GM18505 (cell line): ENCODE measurements around the gene ATP5F1E.
A peak's percentile ranks its signal among the peaks of the same experiment; 100 is the strongest.

Experiments used
- ATAC-seq: cut with Tn5 transposase; IDR thresholded peaks from one replicate; pipeline ENCODE4 v1.9.1; 2021; ENCODE audit not compliant: unreplicated experiment
- POLR2A ChIP-seq: IDR thresholded peaks from 4 replicates; pipeline ENCODE4 v1.6.1; 2011; ENCODE audit warnings: borderline replicate concordance; ENCODE audit not compliant: insufficient read depth, insufficient read length; ENCODE audit errors: extremely low read depth

ATP5F1E gene

GRCh38 chr20:59000326-59000725 is 31.8 kb downstream of the ATP5F1E start:
- TF ChIP-seq POLR2A = no peak
- no peak for ATAC-seq

GRCh38 chr20:58998656-58999055 is 33.5 kb downstream of the ATP5F1E start:
- no peak for TF ChIP-seq POLR2A
- ATAC-seq = no peak

- ATAC-seq = no peak
- TF ChIP-seq POLR2A = peak; percentile 22
Observed at GRCh38 chr20:58997141-58997770, 34.9 kb downstream of the ATP5F1E start.

DNA sequence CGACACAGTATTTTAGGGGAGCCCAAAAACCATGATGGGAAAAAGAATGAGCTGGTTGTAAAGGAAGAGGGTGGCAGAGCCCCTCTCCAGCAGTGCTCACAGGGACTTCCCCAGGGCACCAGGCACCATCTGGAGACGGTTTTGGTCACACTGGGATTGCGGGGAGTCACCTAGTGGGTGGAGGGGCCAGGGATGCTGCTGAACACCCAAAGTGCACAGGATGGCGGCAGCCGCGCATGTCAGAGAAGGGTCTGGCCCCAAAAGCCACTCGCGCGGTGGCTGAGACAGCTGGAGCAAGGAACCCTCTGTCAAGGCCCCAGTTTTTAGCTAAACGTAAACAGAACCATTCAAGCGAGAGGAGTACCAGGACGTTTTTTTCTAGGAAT is 35.9 kb downstream of the ATP5F1E start:
- ATAC-seq = no peak
- TF ChIP-seq POLR2A = no peak

DNA sequence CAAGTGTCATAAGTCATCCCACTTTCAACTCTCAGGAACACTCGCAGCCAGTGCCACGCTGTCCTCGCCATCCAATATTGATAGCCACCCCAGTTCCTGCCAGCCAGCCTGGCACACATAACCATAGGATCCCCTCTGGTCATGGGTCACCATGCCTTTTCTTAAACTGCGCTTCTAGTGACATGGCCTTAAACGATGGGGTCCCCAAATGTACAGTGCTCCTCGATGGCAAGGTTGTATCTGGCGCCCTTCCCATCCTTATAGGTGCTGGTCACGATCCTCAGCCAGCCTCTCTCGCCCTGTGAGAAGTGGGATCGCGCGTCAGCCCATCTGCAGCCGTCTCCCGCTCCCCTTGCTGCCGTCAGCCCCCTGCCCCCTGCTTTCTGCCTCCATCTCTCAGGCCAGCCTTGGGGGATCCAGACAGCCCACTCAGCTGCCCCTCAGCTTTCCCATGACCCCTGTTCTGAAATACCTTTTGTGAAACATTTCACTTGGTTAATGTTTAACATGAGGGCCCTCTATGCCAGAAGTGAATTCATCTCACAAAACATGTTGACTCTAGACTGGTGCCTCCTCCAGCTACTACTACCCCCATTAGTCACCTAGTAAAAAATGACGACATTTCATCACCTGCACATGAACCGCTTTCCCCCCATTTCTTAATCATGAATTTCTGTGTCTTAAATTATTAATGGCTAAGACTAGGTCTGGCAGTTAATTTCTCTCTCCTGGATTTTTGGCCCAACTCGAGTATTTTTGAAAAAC is 36.5 kb downstream of the ATP5F1E start:
- ATAC-seq = no peak

GRCh38 chr20:58994390-58995159 is 37.6 kb downstream of the ATP5F1E start:
- no peak for TF ChIP-seq POLR2A
- no peak for ATAC-seq

More for the DNA sequence above, 36.5 kb downstream of the ATP5F1E start:
- peak; percentile 49 for TF ChIP-seq POLR2A

GRCh38 chr20:58993332-58994248 is 38.5 kb downstream of the ATP5F1E start:
- TF ChIP-seq POLR2A = no peak
- no peak for ATAC-seq

DNA sequence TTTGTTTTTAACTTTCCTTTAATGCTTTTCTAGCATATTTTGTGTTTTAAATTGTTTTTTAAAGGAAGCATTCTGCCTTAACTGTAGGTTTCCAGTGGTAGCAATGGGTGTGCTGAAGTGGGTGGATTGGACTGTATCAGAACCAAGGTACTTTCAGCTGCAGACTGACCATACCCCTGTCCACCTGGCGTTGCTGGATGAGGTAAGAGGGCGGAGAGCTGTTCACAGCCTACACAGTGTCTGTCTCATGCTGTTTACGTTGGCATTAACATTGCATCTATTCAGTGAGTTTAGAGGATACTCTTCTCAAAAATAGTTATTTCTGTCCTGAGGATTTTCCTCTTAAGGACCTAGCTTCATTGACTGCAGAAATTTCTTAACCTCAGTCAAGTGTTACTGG is 39.2 kb downstream of the ATP5F1E start:
- no peak for TF ChIP-seq POLR2A
- no peak for ATAC-seq

DNA sequence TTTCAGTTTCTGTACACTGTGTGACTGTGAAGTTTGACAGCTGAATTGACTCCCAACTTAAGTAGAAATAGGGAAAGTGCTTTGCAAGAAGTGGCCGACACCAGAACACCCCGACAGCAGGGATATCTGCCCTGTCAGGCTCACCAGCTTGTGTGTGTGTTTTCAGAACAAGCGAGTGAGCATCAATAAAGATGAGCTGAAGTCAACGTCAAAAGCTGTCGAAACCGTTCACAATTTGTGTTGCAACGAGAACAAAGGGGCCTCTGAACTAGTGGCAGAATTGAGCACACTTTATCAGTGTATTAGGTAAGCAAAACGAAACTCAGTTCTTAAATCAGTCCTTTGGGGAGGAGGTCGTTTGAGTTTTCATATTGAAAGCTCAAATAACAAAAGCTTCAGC is 40.4 kb downstream of the ATP5F1E start:
- ATAC-seq = no peak
- no peak for TF ChIP-seq POLR2A

DNA sequence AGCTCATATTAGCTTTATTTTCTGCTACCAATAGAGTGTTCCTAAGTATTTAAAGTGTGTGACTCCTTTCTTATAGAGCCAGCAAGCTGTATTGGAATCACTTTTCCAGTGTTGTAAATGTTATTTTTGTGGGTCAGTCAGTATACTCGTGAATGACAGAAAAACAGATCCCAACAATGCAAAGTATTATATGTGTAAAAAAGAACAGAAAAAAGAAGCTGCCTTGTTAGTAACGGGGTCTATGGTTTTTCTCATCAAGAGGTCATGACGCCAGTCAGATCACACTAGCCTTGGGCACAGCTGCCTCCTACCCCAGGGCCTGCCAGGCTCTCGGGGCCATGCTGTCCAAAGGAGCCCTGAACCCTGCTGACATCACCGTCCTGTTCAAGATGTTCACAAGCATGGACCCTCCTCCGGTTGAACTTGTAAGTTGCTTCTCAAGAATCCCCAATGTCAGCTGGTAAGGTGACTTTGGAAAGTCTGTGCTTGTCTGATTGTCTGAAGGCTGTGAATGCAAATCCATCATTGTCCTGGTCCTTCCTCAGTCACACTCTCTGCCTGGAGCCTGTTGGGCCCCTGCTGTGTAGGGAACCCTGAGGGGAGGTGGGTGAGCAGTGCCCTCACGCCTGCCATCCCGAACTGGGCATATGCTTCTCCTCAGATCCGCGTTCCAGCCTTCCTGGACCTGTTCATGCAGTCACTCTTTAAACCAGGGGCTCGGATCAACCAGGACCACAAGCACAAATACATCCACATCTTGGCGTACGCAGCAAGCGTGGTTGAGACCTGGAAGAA is 41.3 kb downstream of the ATP5F1E start:
- ATAC-seq = no peak
- TF ChIP-seq POLR2A = peak; percentile 26

- no peak for ATAC-seq
- no peak for TF ChIP-seq POLR2A
Observed at GRCh38 chr20:58989196-58989595, 42.9 kb downstream of the ATP5F1E start.

GRCh38 chr20:58988565-58988882 is 43.6 kb downstream of the ATP5F1E start:
- no peak for TF ChIP-seq POLR2A
- no peak for ATAC-seq

DNA sequence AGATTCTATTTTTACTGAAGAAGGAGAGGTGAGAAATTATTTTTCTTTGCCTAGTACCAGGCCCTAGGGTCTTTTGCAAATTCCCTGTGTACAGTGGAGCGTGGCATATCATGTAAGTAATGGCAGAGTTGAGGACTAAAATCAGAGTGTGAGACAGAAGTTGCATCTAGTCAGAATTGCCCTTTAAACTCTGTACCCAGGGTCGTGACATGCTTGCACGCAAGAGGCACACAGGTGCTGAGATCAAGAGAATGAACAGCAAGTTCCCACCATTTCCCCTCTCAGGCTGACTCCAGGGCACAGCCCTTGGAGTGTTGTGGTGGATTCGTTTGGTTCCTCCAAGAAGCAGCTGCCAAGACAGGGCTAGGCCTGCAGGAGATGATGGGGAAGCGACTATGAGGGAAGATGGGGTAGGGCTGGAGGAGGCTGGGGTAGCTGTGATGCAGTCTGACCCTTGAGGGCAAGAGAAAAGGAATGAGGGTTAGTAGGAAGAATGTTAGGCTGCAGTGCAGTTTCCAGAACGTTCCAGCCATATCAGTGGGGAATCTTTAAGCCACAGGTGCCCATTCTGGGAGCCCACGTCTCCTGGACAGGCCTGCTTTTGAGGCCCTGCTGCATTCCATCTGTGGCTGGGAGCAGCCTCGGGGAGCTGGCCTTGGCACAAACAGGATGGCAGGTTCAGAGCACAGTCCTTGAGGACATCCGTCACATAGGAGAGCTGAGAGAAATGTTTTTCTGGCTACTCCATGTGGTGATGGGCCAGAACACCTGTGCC is 44.2 kb downstream of the ATP5F1E start:
- no peak for ATAC-seq
- no peak for TF ChIP-seq POLR2A
